ENCODE data around the gene MINDY4.

The MINDY4 gene

GRCh38 chr7:30771174-30771879, at the start of gene MINDY4:
TSS of gene MINDY4 (plus strand) at chr7:30771417. CDS start at chr7:30771494, 77 bp downstream.
- no peak for TF ChIP-seq CTCF (IDR thresholded peaks at IDR 0.05; ENCODE audit: insufficient read depth, low read depth, low read length, missing control alignments)
- peak; percentile 62 for DNase-seq (ENCODE audit: low read depth)
- peak within 1 kb of the TSS; percentile 79 for H3K4me3 ChIP-seq (ENCODE audit: low read length)

- TF ChIP-seq CTCF (IDR thresholded peaks at IDR 0.05; ENCODE audit: insufficient read depth, low read depth, low read length, missing control alignments), result no peak
- DNase-seq (ENCODE audit: low read depth), result no peak
Observed at GRCh38 chr7:30722187-30722586, 49.0 kb upstream of the MINDY4 start.

GRCh38 chr7:30722671-30723070, 48.5 kb upstream of the MINDY4 start:
- no peak overlapping the region for H3K4me3 ChIP-seq (ENCODE audit: low read length)
- no peak for DNase-seq (ENCODE audit: low read depth)
- no peak for TF ChIP-seq CTCF (IDR thresholded peaks at IDR 0.05; ENCODE audit: insufficient read depth, low read depth, low read length, missing control alignments)

More at GRCh38 chr7:30722187-30722586, 49.0 kb upstream of the MINDY4 start:
- no peak overlapping the region for H3K4me3 ChIP-seq (ENCODE audit: low read length)

GRCh38 chr7:30723776-30724175, 47.4 kb upstream of the MINDY4 start:
- no peak overlapping the region for H3K4me3 ChIP-seq (ENCODE audit: low read length)
- no peak for DNase-seq (ENCODE audit: low read depth)
- TF ChIP-seq CTCF (IDR thresholded peaks at IDR 0.05; ENCODE audit: insufficient read depth, low read depth, low read length, missing control alignments), result no peak

- no peak for TF ChIP-seq CTCF (IDR thresholded peaks at IDR 0.05; ENCODE audit: insufficient read depth, low read depth, low read length, missing control alignments)
- H3K4me3 ChIP-seq (ENCODE audit: low read length), result no peak overlapping the region
- DNase-seq (ENCODE audit: low read depth), result no peak
Observed at GRCh38 chr7:30726296-30727006, 44.8 kb upstream of the MINDY4 start.

GRCh38 chr7:30727061-30727945, 43.9 kb upstream of the MINDY4 start:
- DNase-seq (ENCODE audit: low read depth), result no peak
- no peak overlapping the region for H3K4me3 ChIP-seq (ENCODE audit: low read length)
- no peak for TF ChIP-seq CTCF (IDR thresholded peaks at IDR 0.05; ENCODE audit: insufficient read depth, low read depth, low read length, missing control alignments)
